ENCODE data around the gene OOSP1.
"Not testable (repeated sequence)": the region's sequence is repeated elsewhere in the genome, so short reads cannot be mapped to it uniquely, and the experiment has no call there.

Gene OOSP1

GRCh38 chr11:59938132-59938531 is at the start of gene OOSP1:
Gene OOSP1, plus strand, starts transcription at chr11:59938432. Its CDS starts 23 bp downstream, at chr11:59938455.
- DNase-seq = no peak

- no peak for DNase-seq
These were observed 46.5 kb upstream of the OOSP1 start for GRCh38 chr11:59891781-59892181.

- no peak for DNase-seq
These were observed 43.6 kb upstream of the OOSP1 start for GRCh38 chr11:59894616-59895015.

GRCh38 chr11:59898046-59898445 is 40.2 kb upstream of the OOSP1 start:
- no peak for DNase-seq

- DNase-seq = no peak
These were observed 39.6 kb upstream of the OOSP1 start for GRCh38 chr11:59898650-59899049.

GRCh38 chr11:59899532-59899931 is 38.7 kb upstream of the OOSP1 start:
- DNase-seq = no peak

- no peak for DNase-seq
These were observed 37.7 kb upstream of the OOSP1 start for GRCh38 chr11:59900366-59901126.

- no peak for DNase-seq
These were observed 36.9 kb upstream of the OOSP1 start for GRCh38 chr11:59901306-59901705.

- not testable (repeated sequence) for DNase-seq
These were observed 34.7 kb upstream of the OOSP1 start for GRCh38 chr11:59903569-59903968.

- no peak for DNase-seq
These were observed 19.8 kb upstream of the OOSP1 start for GRCh38 chr11:59918480-59918879.

GRCh38 chr11:59918987-59919589 is 19.1 kb upstream of the OOSP1 start:
- DNase-seq = peak; percentile 4 to 11

GRCh38 chr11:59923813-59924212 is 14.4 kb upstream of the OOSP1 start:
- DNase-seq = peak in 1 of 2 donors; percentile 0

- DNase-seq = no peak
These were observed 6.5 kb upstream of the OOSP1 start for GRCh38 chr11:59931688-59932087.

GRCh38 chr11:59938718-59939117 is 486 bp downstream of the OOSP1 start:
- no peak for DNase-seq

GRCh38 chr11:59939482-59939881 is 1.2 kb downstream of the OOSP1 start:
- no peak for DNase-seq

- no peak for DNase-seq
These were observed 2.9 kb downstream of the OOSP1 start for GRCh38 chr11:59941091-59941490.

- DNase-seq = no peak
These were observed 5.9 kb downstream of the OOSP1 start for GRCh38 chr11:59943997-59944714.

- no peak for DNase-seq
These were observed 6.5 kb downstream of the OOSP1 start for GRCh38 chr11:59944720-59945119.

GRCh38 chr11:59953463-59954218 is 15.4 kb downstream of the OOSP1 start:
- DNase-seq = no peak

GRCh38 chr11:59954219-59954847 is 16.1 kb downstream of the OOSP1 start:
- DNase-seq = no peak

GRCh38 chr11:59957094-59957493 is 18.9 kb downstream of the OOSP1 start:
- no peak for DNase-seq

GRCh38 chr11:59960502-59961381 is 22.5 kb downstream of the OOSP1 start:
- DNase-seq = no peak

Measured in stimulated activated CD4-positive, alpha-beta T cell treated with anti-CD3 and anti-CD28 coated beads, Interleukin-2, amount 100 ng/mL, for 48 hours (primary cell).